Measurements from ENCODE around the gene PRADC1.
"Not testable (repeated sequence)": the region's sequence is repeated elsewhere in the genome, so short reads cannot be mapped to it uniquely, and the experiment has no call there.

The PRADC1 gene

GRCh38 chr2:73200281-73200680, 32.8 kb downstream of the PRADC1 start:
- not testable (repeated sequence) for DNase-seq

- no peak for DNase-seq
Observed at GRCh38 chr2:73197579-73197978, 35.5 kb downstream of the PRADC1 start.

GRCh38 chr2:73187549-73187948, 45.5 kb downstream of the PRADC1 start:
- DNase-seq, result no peak

GRCh38 chr2:73185965-73186364, 47.1 kb downstream of the PRADC1 start:
- no peak for DNase-seq
